Fibroblast of mammary gland (primary cell): ENCODE measurements around the gene IQCM.
A peak's percentile ranks its signal among the peaks of the same experiment; 100 is the strongest.

Source experiments
- DNase-seq: peaks from one replicate; pipeline ENCODE4 v3.0.0-alpha.2; 2010; ENCODE audit warnings: low read depth
- H3K4me3 ChIP-seq: 2 replicates; pipeline ENCODE4 v1.5.1; 2011; ENCODE audit warnings: low read depth, mild to moderate bottlenecking, low read length, moderate library complexity; ENCODE audit not compliant: control insufficient read depth
- CTCF ChIP-seq: conservative IDR thresholded peaks from 2 replicates; pipeline ENCODE4 v1.5.1; 2011; ENCODE audit warnings: low read depth, low read length, inconsistent platforms; ENCODE audit not compliant: control insufficient read depth, insufficient read depth

The IQCM gene

DNA sequence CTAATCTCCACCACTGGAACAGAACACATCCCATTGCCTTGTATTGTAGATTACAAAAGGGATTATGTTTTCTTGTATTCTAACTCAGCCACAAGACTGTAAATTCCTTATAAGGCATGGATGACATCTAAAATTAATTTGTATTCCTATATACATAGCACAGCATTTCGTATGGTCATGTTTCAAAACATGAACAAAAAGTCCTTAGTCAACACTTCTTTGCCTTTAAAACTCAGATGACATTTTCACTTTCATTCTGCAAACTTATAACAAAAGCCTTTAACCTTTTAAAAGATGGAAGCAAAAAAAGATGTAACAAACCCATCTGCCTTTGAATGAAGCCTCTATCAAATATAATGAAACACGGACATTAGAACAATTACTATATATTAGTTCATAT, 181.3 kb downstream of the IQCM start:
- TF ChIP-seq CTCF = no peak
- no peak for DNase-seq
- no peak overlapping the region for H3K4me3 ChIP-seq

- no peak overlapping the region for H3K4me3 ChIP-seq
- DNase-seq = no peak
- no peak for TF ChIP-seq CTCF
Measured at GRCh38 chr4:149631629-149632028, 184.0 kb downstream of the IQCM start.

GRCh38 chr4:149630064-149630463, 185.6 kb downstream of the IQCM start:
- TF ChIP-seq CTCF = no peak
- no peak overlapping the region for H3K4me3 ChIP-seq
- no peak for DNase-seq

DNA sequence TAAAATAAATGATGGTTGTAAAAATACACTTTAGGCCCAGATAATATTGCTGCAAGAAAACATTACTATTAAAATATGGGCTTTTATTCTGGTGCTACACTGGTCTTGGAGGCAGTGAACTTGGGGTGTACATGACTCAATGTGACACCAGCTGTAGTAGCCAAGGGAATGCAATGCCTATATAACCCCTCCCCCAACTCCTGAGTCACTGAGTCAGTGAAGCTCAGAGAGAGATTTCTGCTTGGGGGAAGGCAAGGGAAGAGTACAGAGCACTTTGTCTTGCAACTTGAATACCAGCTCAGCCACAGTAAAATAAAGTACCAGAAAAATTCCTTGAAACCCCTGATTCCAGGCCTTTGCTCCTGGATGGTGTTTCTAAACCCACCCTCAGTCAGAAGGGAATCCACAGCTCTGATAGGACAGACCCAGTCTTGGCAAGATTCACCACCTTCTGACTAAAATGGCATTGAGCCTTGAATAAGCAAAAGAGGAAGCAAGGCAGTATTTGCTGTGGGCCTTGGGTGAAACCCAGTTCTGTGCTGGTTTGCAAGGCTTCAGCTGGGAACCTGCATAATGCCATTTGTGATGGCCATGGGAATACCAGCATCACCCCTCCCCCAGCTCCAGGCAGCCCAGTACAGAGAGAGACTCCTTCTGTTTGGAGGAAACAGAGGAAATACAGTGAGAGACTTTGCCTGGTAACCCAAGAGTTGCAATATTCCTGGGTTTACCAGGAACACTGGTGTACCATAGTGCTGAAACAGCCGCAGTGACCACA, 209.9 kb downstream of the IQCM start:
- TF ChIP-seq CTCF = no peak
- no peak overlapping the region for H3K4me3 ChIP-seq
- peak; percentile 49 for DNase-seq

- TF ChIP-seq CTCF = no peak
- no peak overlapping the region for H3K4me3 ChIP-seq
- DNase-seq = no peak
Measured at GRCh38 chr4:149604827-149605226, 210.8 kb downstream of the IQCM start.

GRCh38 chr4:149595500-149595899, 220.1 kb downstream of the IQCM start:
- no peak for DNase-seq
- H3K4me3 ChIP-seq = no peak overlapping the region
- TF ChIP-seq CTCF = no peak
